PC-3 (cell line): ENCODE measurements around the gene CD82. TPM values are rescaled to one million over a fixed set of nuclear protein-coding genes. Genes with fewer than 3 reads are reported as not detected.
"Not testable (repeated sequence)": the region's sequence is repeated elsewhere in the genome, so short reads cannot be mapped to it uniquely, and the experiment has no call there.

ENCODE experiments used
- ATAC-seq: fragments of 200-7000 bp; cut with Tn5 transposase; 2 replicates; pipeline ENCODE4 v1.9.1; 2020; ENCODE audit warnings: mild to moderate bottlenecking, moderate library complexity
- BruUV-seq: library from RNA; stranded (reverse); fragments of 400-500 nt; replicated peaks from 2 replicates; lab custom pipeline; 2021; lab: Mats Ljungman, UMichigan
- CTCF ChIA-PET: fragments of 300-600 bp; sonication (Branson Sonifier 250); formaldehyde crosslinking; loops from one replicate; lab custom pipeline; 2022; ENCODE audit warnings: antibody characterized with exemption; lab: Charles Lee
- POLR2A ChIA-PET: fragments of 300-600 bp; sonication (Branson Sonifier 250); formaldehyde crosslinking; loops from one replicate; lab custom pipeline; 2022; ENCODE audit warnings: antibody characterized with exemption; ENCODE audit not compliant: unreplicated experiment; lab: Charles Lee
- DNase-seq: peaks from one replicate; pipeline ENCODE4 v3.0.0-alpha.2; 2015
- H2AFZ ChIP-seq: fragments of 300-600 bp; sonication (generic); 2 replicates; pipeline ENCODE4 v1.6.0; 2016; ENCODE audit warnings: antibody characterized with exemption, low read length
- H3F3A ChIP-seq: fragments of 300-600 bp; sonication (generic); one replicate; pipeline ENCODE4 v1.6.0; 2017; ENCODE audit warnings: antibody characterized with exemption, low read length, control low read depth, mild to moderate bottlenecking; ENCODE audit not compliant: unreplicated experiment
- H3K27ac ChIP-seq: fragments of 300-600 bp; sonication (generic); 2 replicates; pipeline ENCODE4 v1.5.1; 2016; ENCODE audit warnings: mild to moderate bottlenecking, low read length
- H3K27me3 ChIP-seq: fragments of 300-600 bp; sonication (generic); 2 replicates; pipeline ENCODE4 v1.6.1; 2016; ENCODE audit warnings: low read length, mixed read lengths
- H3K36me3 ChIP-seq: fragments of 300-600 bp; sonication (generic); 2 replicates; pipeline ENCODE4 v1.6.1; 2016; ENCODE audit warnings: low read depth, mixed run types, low read length, mixed read lengths
- H3K4me1 ChIP-seq: fragments of 300-600 bp; sonication (generic); 2 replicates; pipeline ENCODE4 v1.5.1; 2016; ENCODE audit warnings: low read length; ENCODE audit not compliant: insufficient read depth
- H3K4me2 ChIP-seq: fragments of 300-600 bp; sonication (generic); 2 replicates; pipeline ENCODE4 v1.6.0; 2016; ENCODE audit warnings: low read length
- H3K4me3 ChIP-seq: fragments of 300-600 bp; sonication (generic); 2 replicates; pipeline ENCODE4 v1.5.1; 2016; ENCODE audit warnings: mild to moderate bottlenecking, low read length, mixed read lengths
- H3K79me2 ChIP-seq: fragments of 300-600 bp; sonication (generic); 2 replicates; pipeline ENCODE4 v1.6.1; 2017; ENCODE audit warnings: low read length, mixed read lengths
- H3K9ac ChIP-seq: fragments of 300-600 bp; sonication (generic); 2 replicates; pipeline ENCODE4 v1.6.0; 2016; ENCODE audit warnings: mild to moderate bottlenecking, low read length
- H3K9me2 ChIP-seq: fragments of 300-600 bp; sonication (generic); replicated peaks from 2 replicates; pipeline ENCODE4 v1.6.1; 2016; ENCODE audit warnings: mixed run types, low read length, mixed read lengths
- H3K9me3 ChIP-seq: fragments of 300-600 bp; sonication (generic); 2 replicates; pipeline ENCODE4 v1.6.1; 2016; ENCODE audit warnings: low read length, mixed read lengths
- H4K20me1 ChIP-seq: fragments of 300-600 bp; sonication (generic); 2 replicates; pipeline ENCODE4 v1.6.1; 2016; ENCODE audit warnings: low read length, mixed read lengths
- EZH2 ChIP-seq: fragments of 300-600 bp; sonication (generic); IDR thresholded peaks from one replicate; pipeline ENCODE4 v1.6.1; 2017; ENCODE audit warnings: antibody characterized with exemption, mild to moderate bottlenecking, low read length; ENCODE audit not compliant: unreplicated experiment
- EZH2phosphoT487 ChIP-seq: fragments of 300-600 bp; sonication (generic); IDR thresholded peaks from 2 replicates; pipeline ENCODE4 v1.6.1; 2018; ENCODE audit warnings: mild to moderate bottlenecking, antibody characterized with exemption, low read length, borderline replicate concordance
- intact Hi-C: fragments of 100-400 bp; cut with micrococcal nuclease; formaldehyde crosslinking; loops from 2 replicates; pipeline ENCODE4 v1.9.0; 2023
- total RNA-seq: library from RNA; depleted of rRNA; stranded (reverse); fragments of >200 nt; gene quantifications from 2 replicates; pipeline ENCODE4 v1.2.3, GENCODE V29; 2014
- TF ChIP-seq, protein P1 (sequence below): fragments of 300-600 bp; sonication (generic); conservative IDR thresholded peaks from 2 replicates; pipeline ENCODE4 v1.5.1; 2017; ENCODE audit warnings: antibody characterized with exemption, low read depth, mild to moderate bottlenecking, low read length

Gene CD82
- total RNA-seq, 1 experiment from 2014 or later, result 5.0 TPM

DNA sequence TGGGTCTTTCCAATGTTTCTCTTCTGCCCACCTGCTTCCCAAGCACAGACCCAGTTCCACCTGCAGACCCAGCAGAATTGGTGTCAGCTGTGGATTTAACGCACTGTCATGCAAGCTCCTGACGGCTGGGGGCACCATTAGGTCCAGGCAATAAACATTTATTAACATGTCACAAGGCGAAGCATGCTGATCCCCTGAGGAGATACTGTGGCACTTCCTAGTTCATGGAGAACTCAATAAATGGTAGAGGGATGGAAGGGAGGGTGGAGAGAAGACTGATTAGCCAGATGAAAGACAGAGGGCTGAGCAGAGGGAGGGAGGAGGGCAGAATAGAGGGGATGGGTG, 93.0 kb downstream of the CD82 start:
- ATAC-seq (no peak), DNase-seq (peak; percentile 25)
- no peaks in the 10 kb centered on the region for H4K20me1 ChIP-seq
- no peaks in the 10 kb centered on the region for H3K79me2 ChIP-seq
- H3K9ac ChIP-seq, result no peak overlapping the region
- no TSS peak for BruUV-seq
- no peaks in the 10 kb centered on the region for H3K36me3 ChIP-seq
- peaks cover 15% of the 10 kb centered on the region; the same call in 1 of the 2 replicates for H3K27me3 ChIP-seq
- TF ChIP-seq, protein P1, sequence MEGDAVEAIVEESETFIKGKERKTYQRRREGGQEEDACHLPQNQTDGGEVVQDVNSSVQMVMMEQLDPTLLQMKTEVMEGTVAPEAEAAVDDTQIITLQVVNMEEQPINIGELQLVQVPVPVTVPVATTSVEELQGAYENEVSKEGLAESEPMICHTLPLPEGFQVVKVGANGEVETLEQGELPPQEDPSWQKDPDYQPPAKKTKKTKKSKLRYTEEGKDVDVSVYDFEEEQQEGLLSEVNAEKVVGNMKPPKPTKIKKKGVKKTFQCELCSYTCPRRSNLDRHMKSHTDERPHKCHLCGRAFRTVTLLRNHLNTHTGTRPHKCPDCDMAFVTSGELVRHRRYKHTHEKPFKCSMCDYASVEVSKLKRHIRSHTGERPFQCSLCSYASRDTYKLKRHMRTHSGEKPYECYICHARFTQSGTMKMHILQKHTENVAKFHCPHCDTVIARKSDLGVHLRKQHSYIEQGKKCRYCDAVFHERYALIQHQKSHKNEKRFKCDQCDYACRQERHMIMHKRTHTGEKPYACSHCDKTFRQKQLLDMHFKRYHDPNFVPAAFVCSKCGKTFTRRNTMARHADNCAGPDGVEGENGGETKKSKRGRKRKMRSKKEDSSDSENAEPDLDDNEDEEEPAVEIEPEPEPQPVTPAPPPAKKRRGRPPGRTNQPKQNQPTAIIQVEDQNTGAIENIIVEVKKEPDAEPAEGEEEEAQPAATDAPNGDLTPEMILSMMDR, result peak; percentile 44
- TF ChIP-seq EZH2phosphoT487, result no peak
- no peak for TF ChIP-seq EZH2
- POLR2A ChIA-PET, result no interaction called here
- H3K9me3 ChIP-seq, result no peaks in the 10 kb centered on the region
- no peak overlapping the region for H2AFZ ChIP-seq
- H3K9me2 ChIP-seq, result no peaks in the 10 kb centered on the region
- H3K27ac ChIP-seq, result no peak overlapping the region
- no peak overlapping the region for H3K4me3 ChIP-seq
- intact Hi-C loops, result no loop called here
- CTCF ChIA-PET, result no interaction called here
- H3K4me1 ChIP-seq, result no peaks in the 10 kb centered on the region
- no peaks in the 10 kb centered on the region for H3F3A ChIP-seq
- H3K4me2 ChIP-seq, result no peak overlapping the region

DNA sequence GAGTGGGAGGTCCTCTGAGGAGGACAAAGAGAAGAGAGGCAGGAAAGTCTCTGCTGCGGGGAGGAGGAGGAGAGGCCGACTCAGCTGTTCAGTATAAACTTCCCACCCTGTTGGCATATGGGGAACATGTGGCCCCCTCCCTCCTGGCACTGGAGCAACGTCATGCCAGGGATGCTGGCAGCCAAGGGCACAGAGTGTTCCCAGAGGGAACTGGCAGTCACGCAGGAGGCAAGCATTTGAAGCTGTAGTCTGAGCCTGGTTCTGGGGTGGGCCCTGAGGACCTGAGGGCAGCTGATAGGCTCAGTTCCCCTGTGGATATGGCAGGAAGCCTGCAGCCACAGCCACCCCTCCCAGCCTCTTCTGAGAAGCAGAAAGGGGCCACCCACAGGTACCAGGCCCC, 94.2 kb downstream of the CD82 start:
- BruUV-seq, result no TSS peak
- no peaks in the 10 kb centered on the region for H3K79me2 ChIP-seq
- no peak for TF ChIP-seq EZH2
- TF ChIP-seq, protein P1, result no peak
- TF ChIP-seq EZH2phosphoT487, result no peak
- no peaks in the 10 kb centered on the region for H3K9me3 ChIP-seq
- no peak overlapping the region for H3K27ac ChIP-seq
- H3K4me1 ChIP-seq, result no peaks in the 10 kb centered on the region
- H3K9me2 ChIP-seq, result no peaks in the 10 kb centered on the region
- intact Hi-C loops, result no loop called here
- peaks cover 14% of the 10 kb centered on the region; the same call in 1 of the 2 replicates for H3K27me3 ChIP-seq
- ATAC-seq (no peak), DNase-seq (no peak)
- ChIA-PET CTCF (interaction anchor here (0.6 kb wide), 1 partner anchor 252 kb away, joined by 6 read pairs; no protein-coding TSS in a partner anchor), POLR2A (no interaction called here)
- H3K4me3 ChIP-seq, result no peak overlapping the region
- no peak overlapping the region for H3K4me2 ChIP-seq
- no peaks in the 10 kb centered on the region for H4K20me1 ChIP-seq
- H3K36me3 ChIP-seq, result no peaks in the 10 kb centered on the region
- no peak overlapping the region for H3K9ac ChIP-seq
- no peaks in the 10 kb centered on the region for H3F3A ChIP-seq
- no peak overlapping the region for H2AFZ ChIP-seq

DNA sequence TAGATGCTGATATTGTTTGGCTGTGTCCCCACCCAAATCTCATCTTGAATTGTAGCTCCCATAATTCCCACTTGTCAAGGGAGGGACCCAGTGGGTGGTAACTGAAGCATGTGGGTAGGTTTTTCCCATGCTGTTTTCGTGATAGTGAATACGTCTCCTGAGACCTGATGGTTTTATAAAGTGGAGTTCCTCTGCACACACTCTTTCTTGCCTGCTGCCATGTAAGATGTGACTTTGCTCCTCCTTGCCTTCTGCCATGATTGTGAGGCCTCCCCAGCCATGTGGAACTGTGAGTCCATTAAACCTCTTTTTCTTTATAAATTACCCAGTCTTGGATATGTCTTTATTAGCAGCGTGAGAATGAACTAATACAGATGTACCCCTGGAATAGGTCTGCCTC, 95.1 kb downstream of the CD82 start:
- ATAC-seq, intact Hi-C loops, H3K27ac ChIP-seq, H4K20me1 ChIP-seq, H3K4me3 ChIP-seq, H3K9me2 ChIP-seq, BruUV-seq, H3K4me2 ChIP-seq, H3K9me3 ChIP-seq, H3F3A ChIP-seq, H3K4me1 ChIP-seq, POLR2A ChIA-PET, CTCF ChIA-PET, H3K36me3 ChIP-seq, H3K9ac ChIP-seq, DNase-seq, H2AFZ ChIP-seq, H3K79me2 ChIP-seq: not testable (repeated sequence)
- H3K27me3 ChIP-seq, result peaks cover 10% of the 10 kb centered on the region; the same call in 1 of the 2 replicates
